OCI-LY1 (cell line): ENCODE measurements around the gene PARD3.

Experiments
- CTCF ChIP-seq: fragments of 200-600 bp; sonication (generic), shearing (Covaris generic); IDR thresholded peaks from 2 replicates; pipeline ENCODE4 v1.5.1; 2017; ENCODE audit warnings: mild to moderate bottlenecking, antibody characterized with exemption, low read length, moderate library complexity, mixed read lengths
- EZH2 ChIP-seq: fragments of 200-600 bp; sonication (generic), shearing (Covaris generic); IDR thresholded peaks from 2 replicates; pipeline ENCODE4 v1.8.0; 2017; ENCODE audit warnings: borderline replicate concordance, mixed run types, mild to moderate bottlenecking, antibody characterized with exemption, low read length, moderate library complexity, mixed read lengths

GRCh38 chr10:34543716-34544115, 271.4 kb downstream of the PARD3 start:
- TF ChIP-seq CTCF (no peak), EZH2 (no peak)
